Dedifferentiated amniotic fluid mesenchymal stem cell (primary cell): ENCODE data around the gene FEM1C.

ENCODE experiments used
- DNase-seq: peaks from one replicate; pipeline ENCODE4 v3.0.0-alpha.2; 2016; ENCODE audit errors: extremely low spot score

FEM1C gene

GRCh38 chr5:115477581-115477980, 67.0 kb downstream of the FEM1C start:
- no peak for DNase-seq

- no peak for DNase-seq
Measured at GRCh38 chr5:115475788-115476187, 68.8 kb downstream of the FEM1C start.

GRCh38 chr5:115472271-115473025, 72.1 kb downstream of the FEM1C start:
- no peak for DNase-seq

- DNase-seq, result no peak
Measured at GRCh38 chr5:115471345-115472063, 73.1 kb downstream of the FEM1C start.

GRCh38 chr5:115470921-115471320, 73.7 kb downstream of the FEM1C start:
- DNase-seq, result no peak
